HG03439 (cell line): Measurements from ENCODE around the gene PI4K2A.
"Not testable (repeated sequence)": the region's sequence is repeated elsewhere in the genome, so short reads cannot be mapped to it uniquely, and the experiment has no call there.

Experiments
- ATAC-seq: cut with Tn5 transposase; IDR thresholded peaks from one replicate; pipeline ENCODE4 v1.9.1; 2021; ENCODE audit warnings: mild to moderate bottlenecking, moderate library complexity; ENCODE audit not compliant: unreplicated experiment

Gene PI4K2A

DNA sequence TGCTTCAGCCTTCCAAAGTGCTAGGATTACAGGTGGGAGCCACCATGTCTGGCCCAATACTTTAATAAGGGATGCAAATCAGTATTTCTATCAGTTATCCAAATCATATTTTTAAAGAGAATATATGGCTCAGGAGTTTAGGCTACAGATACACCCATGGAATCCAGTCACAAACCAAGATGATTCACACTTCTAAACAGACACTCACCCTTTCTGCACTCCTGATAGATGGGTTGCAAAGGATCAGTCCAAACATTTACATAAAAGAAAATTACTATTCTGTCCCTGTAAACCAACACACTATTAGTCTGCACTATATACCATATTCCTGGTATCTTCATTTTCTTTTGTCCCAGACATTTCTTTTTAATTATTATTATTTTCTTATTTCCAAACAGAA is 9.4 kb upstream of the PI4K2A start:
- no peak for ATAC-seq

GRCh38 chr10:97632949-97633884 is 7.3 kb upstream of the PI4K2A start, which contains the start of gene MORN4:
Gene MORN4, minus strand, starts transcription at chr10:97633500. Its CDS starts 13,847 bp downstream, at chr10:97619653.
- peak; percentile 99 for ATAC-seq

DNA sequence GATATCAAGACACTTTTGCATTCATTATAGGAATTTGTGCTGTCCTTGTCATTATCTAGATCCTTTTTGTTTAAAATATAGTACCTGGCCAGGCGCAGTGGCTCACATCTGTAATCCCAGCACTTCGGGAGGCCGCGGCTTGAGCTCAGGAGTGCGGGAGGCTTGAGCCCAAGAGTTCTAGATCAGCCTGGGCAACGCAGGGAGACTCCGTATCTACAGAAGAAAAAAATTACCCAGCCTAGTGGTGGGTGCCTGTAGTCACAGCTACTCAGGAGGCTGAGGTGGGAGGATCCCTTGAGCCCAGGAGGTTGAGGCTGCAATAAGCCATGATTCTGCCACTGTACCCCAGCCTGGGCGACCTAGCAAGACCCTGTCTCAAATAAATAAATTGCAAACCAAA is 6.5 kb upstream of the PI4K2A start:
- no peak for ATAC-seq

DNA sequence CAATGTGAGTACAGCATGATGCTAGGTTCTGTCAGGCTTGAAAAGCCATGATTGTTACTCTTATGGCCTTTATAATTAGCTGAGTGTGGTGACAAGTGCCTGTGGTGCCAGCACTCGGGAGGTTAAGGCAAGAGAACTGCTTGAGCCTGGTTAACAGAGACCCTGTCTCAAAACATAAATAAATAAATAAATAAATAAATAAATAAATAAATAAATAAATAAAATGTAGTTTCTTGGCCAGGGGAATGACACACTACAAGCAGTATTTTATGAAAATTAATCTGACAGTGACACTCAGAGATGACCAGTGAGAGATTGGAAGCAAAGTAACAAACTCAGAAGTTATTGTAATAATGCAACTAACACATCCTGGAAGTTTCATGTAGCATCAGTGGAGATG is 4.9 kb upstream of the PI4K2A start:
- ATAC-seq, result no peak

DNA sequence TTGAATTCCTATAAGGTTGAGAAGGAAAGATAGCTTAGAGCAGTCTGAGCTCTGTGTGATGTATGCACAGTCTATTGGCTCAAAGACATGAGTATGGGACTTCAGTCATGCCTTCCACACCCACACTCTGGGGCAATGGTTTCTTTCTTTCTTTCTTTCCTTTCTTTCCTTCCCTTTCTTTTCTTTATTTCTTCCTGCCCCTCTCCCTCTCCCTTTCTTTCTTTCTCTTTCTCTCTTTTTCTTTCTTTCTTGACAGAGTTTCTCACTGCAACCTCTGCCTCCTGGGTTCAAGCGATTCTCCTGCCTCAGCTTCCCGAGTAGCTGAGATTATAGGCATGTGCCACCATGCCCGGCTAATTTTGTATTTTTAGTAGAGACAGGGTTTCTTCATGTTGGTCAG is 1.4 kb upstream of the PI4K2A start:
- ATAC-seq, result not testable (repeated sequence)

- peak; percentile 33 for ATAC-seq
Measured at GRCh38 chr10:97640868-97641811, 669 bp downstream of the PI4K2A start.

GRCh38 chr10:97642471-97643159 is 2.1 kb downstream of the PI4K2A start:
- ATAC-seq, result not testable (repeated sequence)

GRCh38 chr10:97643441-97643985 is 3.0 kb downstream of the PI4K2A start:
- ATAC-seq, result no peak

GRCh38 chr10:97644936-97645335 is 4.5 kb downstream of the PI4K2A start:
- no peak for ATAC-seq

DNA sequence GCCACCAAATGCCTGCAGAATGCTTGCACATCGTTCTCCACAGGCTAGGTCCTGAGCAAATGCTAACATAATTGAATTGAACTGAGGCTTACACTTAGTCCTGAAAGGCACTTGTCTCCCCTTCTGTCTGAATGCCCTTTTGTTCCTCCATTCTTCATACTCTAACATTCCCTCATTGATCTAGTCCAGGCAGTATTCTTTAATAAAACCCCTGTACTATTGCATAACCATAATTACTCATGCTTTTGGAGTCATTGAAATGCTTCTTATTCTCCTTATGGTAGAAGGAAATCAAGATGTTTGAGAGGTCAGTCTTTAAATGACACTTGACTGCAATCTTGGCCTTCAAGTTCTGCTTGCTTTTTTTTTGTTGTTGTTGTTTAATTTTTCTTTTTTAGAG is 7.1 kb downstream of the PI4K2A start:
- no peak for ATAC-seq

- ATAC-seq, result peak; percentile 90
Measured at GRCh38 chr10:97648562-97649404, 8.3 kb downstream of the PI4K2A start.

- not testable (repeated sequence) for ATAC-seq
Measured at GRCh38 chr10:97649405-97649750, 8.9 kb downstream of the PI4K2A start.

GRCh38 chr10:97650726-97651125 is 10.3 kb downstream of the PI4K2A start:
- no peak for ATAC-seq

DNA sequence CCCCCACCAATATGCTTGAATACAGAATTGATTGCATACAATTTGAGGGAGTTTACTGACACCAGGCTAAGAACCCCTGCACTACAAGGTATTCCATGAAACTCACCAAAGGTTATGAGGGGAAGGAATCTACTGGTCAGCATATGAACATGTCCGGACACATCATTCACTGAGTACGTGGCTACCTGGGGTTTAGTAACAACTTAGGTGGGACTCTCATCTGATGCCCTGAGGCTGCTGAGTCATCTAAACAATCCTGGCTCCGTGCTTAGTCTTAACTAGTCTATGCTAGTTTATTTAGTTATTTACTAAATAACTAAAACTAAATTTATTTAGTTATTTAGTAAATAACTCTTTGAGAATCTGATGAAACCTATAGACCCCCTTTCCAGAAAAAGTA is 11.3 kb downstream of the PI4K2A start:
- no peak for ATAC-seq

DNA sequence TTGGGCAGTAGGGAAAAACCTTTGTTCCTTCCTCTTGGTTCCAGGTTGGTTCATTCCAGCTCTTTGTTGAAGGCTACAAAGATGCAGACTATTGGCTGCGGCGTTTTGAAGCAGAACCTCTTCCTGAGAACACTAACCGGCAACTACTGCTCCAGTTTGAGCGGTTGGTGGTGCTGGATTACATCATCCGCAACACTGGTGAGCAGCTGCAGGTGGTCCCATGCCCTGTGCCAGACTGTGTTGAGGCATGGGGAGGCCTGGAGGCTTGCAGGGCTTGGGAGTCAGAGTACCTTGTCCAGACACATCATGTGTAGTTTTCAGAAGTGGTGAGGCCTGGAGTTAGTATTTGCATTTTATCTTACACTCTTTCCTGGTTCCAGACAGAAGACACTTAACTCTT is 16.3 kb downstream of the PI4K2A start:
- ATAC-seq, result no peak

DNA sequence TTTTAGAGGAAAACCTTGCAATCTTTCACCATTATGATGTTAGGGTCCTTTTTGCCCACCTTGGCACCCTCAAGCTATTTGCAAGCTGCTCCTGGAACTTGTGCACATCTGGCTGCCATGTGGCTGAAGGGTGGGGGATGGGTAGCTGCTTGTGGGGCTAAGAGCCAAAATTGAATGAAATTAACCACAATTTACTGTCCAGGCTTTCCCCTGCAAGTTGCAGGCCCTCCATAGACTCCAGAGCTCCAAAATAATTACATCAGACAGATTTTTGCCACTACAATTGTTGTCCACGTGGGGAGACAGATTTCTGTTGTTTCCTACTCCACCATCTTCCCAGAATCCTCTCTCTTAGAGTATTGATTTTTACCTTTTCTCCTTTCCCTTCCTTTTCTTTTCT is 19.1 kb downstream of the PI4K2A start:
- ATAC-seq, result no peak

DNA sequence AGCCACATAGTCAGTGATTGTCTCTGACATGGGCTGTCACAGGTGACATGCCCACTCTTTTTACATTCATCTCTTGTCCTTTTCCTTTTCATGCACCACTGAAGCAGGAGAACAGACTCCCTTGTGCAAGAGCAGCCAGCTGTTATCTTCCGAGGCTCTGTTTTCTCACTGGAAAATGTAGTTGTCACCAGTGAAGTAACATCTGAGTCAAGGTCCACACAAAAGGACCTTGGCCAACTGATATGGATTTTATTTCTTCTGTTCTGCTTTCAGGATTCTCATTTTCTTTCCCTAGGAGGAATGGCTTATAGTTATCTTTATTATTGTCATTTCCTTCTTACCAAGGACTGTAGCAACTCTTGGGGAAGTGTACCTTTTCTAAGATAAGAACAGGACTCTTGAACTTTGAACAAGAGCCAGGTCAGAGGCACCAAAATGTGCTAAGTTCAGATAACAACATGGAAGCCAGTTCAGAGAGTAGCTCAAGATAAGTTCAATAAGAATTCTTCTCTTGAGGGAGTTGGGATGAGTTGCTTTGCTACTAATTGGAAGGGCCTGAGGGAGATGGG is 23.9 kb downstream of the PI4K2A start:
- ATAC-seq, result no peak

GRCh38 chr10:97666992-97667391 is 26.5 kb downstream of the PI4K2A start:
- no peak for ATAC-seq

GRCh38 chr10:97667463-97667862 is 27.0 kb downstream of the PI4K2A start:
- ATAC-seq, result no peak
